ENCODE measurements around the gene APOBEC3F.
"Not testable (repeated sequence)": the region's sequence is repeated elsewhere in the genome, so short reads cannot be mapped to it uniquely, and the experiment has no call there.

The APOBEC3F gene

GRCh38 chr22:39076155-39077025, 35.7 kb downstream of the APOBEC3F start:
- not testable (repeated sequence) for DNase-seq

GRCh38 chr22:39077026-39077840, 36.6 kb downstream of the APOBEC3F start, which contains the start of gene APOBEC3G:
TSS of gene APOBEC3G (plus strand) at chr22:39077275. CDS start at chr22:39077362, 87 bp downstream.
- DNase-seq, result not testable (repeated sequence)

- DNase-seq, result not testable (repeated sequence)
Observed at GRCh38 chr22:39077912-39078311, 37.2 kb downstream of the APOBEC3F start.

GRCh38 chr22:39078329-39078728, 37.7 kb downstream of the APOBEC3F start:
- DNase-seq, result no peak

GRCh38 chr22:39079054-39079637, 38.5 kb downstream of the APOBEC3F start:
- not testable (repeated sequence) for DNase-seq

- no peak for DNase-seq
Observed at GRCh38 chr22:39080052-39080762, 39.5 kb downstream of the APOBEC3F start.

GRCh38 chr22:39081016-39081415, 40.4 kb downstream of the APOBEC3F start:
- no peak for DNase-seq

- DNase-seq, result no peak
Observed at GRCh38 chr22:39081598-39081997, 40.9 kb downstream of the APOBEC3F start.

- DNase-seq, result no peak
Observed at GRCh38 chr22:39083212-39084165, 42.8 kb downstream of the APOBEC3F start.

GRCh38 chr22:39084666-39085065, 44.0 kb downstream of the APOBEC3F start:
- DNase-seq, result no peak

- DNase-seq, result no peak
Observed at GRCh38 chr22:39087098-39087497, 46.4 kb downstream of the APOBEC3F start.

- DNase-seq, result no peak
Observed at GRCh38 chr22:39087881-39088684, 47.4 kb downstream of the APOBEC3F start.

- no peak for DNase-seq
Observed at GRCh38 chr22:39088685-39089032, 48.0 kb downstream of the APOBEC3F start.

- DNase-seq, result no peak
Observed at GRCh38 chr22:39089928-39090327, 49.3 kb downstream of the APOBEC3F start.

- no peak for DNase-seq
Observed at GRCh38 chr22:39090426-39091064, 49.9 kb downstream of the APOBEC3F start.

- no peak for DNase-seq
Observed at GRCh38 chr22:39091126-39092081, 50.7 kb downstream of the APOBEC3F start.

- DNase-seq, result no peak
Observed at GRCh38 chr22:39092111-39092862, 51.6 kb downstream of the APOBEC3F start.
